ENCODE measurements around the gene ETFA. TPM values are rescaled to one million over a fixed set of nuclear protein-coding genes. Genes with fewer than 3 reads are reported as not detected.

ETFA gene
- total RNA-seq, 1 experiment from 2014 or later, result 157 TPM

DNA sequence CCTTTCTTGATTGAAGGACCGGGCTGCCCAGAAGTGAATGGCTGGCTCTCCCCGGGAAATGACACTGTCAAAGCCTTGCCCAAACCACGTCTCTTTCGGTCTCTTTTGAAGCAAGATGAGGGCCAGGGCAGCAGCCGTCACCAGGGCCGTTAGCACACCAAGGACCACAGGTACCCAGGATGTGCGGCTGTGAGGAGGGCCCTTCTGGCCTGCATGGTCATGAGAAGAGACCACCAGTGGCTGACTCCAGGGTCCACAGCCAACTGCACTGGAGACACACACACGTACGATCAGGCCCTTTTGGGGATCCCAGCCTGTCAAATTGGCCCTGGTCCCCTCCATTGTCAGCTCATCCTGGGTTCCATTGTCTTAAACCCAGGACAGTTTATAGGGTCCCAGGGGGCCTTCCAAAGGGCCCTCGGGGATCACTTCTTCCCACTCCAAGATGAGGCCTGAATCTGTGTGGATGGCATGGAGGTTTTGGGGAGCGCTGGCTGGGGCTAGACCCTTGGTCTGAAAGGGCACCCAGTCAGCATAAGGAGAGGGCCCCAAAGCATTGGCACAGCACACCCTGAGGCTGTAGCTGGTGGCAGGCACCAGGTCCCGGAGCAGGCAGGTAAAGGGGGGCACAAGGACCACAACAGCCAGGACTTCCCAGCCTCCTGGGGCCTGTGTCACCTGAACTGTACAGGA lies 50.9 kb downstream of the ETFA start:
- in situ Hi-C loops (cut with HindIII; ENCODE audit: low pct_unique_long_range_greater_than_20kb, low sequenced_read_pairs), result no loop called here
- DNase-seq (ENCODE audit: low read depth, low spot score), result no peak

DNA sequence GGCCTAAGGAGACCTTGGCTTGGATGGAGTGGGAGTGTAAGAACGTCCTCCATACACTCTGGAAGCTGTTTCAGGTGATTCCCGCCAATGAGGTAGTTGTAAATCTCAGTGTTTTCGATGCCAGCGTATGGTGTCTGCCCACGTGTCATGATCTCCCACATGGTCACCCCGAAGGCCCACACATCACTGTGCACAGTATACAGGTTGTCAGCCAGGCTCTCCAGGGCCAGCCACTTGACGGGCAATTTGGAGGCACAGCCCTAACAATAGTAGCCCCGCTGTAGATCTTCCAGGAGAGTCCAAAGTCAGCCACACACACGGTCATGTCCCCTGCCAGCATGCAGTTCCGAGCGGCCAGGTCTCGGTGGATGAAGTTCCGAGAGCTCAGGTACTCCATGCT lies 51.9 kb downstream of the ETFA start:
- in situ Hi-C loops (cut with HindIII; ENCODE audit: low pct_unique_long_range_greater_than_20kb, low sequenced_read_pairs), result no loop called here

DNA sequence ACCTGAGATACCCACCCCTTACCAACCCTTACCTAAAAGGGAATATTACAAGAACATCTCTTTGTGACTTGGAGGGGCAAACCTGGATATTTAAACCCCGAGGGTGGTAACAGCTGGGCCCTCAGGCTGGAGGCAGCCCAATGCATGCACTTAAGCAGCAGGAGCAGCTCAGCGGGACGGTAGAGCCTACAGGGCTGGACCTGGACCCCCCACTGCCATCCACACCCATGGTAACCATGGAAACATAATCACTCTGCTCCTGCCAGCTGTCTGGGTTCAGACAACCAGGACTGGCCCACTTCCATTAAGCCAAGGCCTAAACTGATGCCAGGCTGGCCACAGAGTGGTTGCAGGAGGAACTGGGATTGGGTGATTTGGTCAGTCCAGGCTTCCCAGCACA lies 52.8 kb downstream of the ETFA start:
- DNase-seq (ENCODE audit: low read depth, low spot score), result no peak
- in situ Hi-C loops (cut with HindIII; ENCODE audit: low pct_unique_long_range_greater_than_20kb, low sequenced_read_pairs), result no loop called here

More for the DNA sequence above, 51.9 kb downstream of the ETFA start:
- DNase-seq (ENCODE audit: low read depth, low spot score), result no peak

GRCh38 chr15:76253691-76254473 lies 57.4 kb downstream of the ETFA start:
- in situ Hi-C loops (cut with HindIII; ENCODE audit: low pct_unique_long_range_greater_than_20kb, low sequenced_read_pairs), result no loop called here
- DNase-seq (ENCODE audit: low read depth, low spot score), result no peak

DNA sequence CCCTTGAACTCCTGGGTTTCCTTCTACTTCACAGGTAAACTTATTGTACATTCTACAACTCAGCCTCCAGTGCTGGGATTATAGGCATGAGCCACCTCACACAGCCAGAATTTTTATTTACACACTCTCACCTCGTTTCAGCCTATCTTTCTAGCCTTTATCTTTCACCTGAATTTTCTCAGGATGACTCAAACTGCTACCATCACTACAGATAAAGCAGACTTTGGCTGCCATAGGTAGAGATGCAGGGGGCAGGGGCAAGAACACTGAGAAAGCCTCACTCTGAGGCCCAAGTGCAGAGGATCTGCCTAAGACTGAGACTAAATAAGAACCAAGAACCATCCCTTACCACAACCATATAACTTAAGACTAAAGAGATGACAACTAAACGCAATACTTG lies 59.0 kb downstream of the ETFA start:
- in situ Hi-C loops (cut with HindIII; ENCODE audit: low pct_unique_long_range_greater_than_20kb, low sequenced_read_pairs), result no loop called here
- DNase-seq (ENCODE audit: low read depth, low spot score), result no peak

- in situ Hi-C loops (cut with HindIII; ENCODE audit: low pct_unique_long_range_greater_than_20kb, low sequenced_read_pairs), result no loop called here
- no peak for DNase-seq (ENCODE audit: low read depth, low spot score)
These were observed 59.6 kb downstream of the ETFA start for GRCh38 chr15:76251717-76252116.

DNA sequence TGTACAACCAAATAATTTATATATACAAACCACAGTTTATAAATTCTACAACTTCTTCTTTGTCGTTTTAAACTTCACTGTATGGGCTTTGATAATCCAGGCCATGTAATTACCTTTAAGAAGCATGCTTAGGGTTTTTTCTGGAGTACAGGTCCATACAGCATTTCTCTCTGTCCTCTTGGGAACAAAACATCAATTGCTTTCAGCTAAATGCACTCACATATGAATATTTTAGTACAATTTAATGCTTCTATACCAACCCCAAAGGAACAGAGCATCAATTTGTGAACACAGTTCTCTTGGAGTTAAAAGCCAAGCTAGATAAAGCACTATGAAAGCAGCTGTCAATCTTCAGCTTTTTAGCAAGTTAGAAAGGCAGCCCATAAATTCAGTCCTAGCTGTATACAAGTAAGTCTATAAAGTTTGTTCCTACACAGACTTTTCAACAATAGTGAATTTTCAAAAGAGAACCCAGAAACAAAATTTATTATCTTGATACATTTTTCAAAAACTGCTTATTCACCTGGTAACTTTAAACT lies 66.1 kb downstream of the ETFA start:
- in situ Hi-C loops (cut with HindIII; ENCODE audit: low pct_unique_long_range_greater_than_20kb, low sequenced_read_pairs), result no loop called here
- DNase-seq (ENCODE audit: low read depth, low spot score), result no peak

- in situ Hi-C loops (cut with HindIII; ENCODE audit: low pct_unique_long_range_greater_than_20kb, low sequenced_read_pairs), result no loop called here
- no peak for DNase-seq (ENCODE audit: low read depth, low spot score)
These were observed 71.5 kb downstream of the ETFA start for GRCh38 chr15:76239786-76240185.

GRCh38 chr15:76236350-76236749 lies 74.9 kb downstream of the ETFA start:
- in situ Hi-C loops (cut with HindIII; ENCODE audit: low pct_unique_long_range_greater_than_20kb, low sequenced_read_pairs), result no loop called here
- DNase-seq (ENCODE audit: low read depth, low spot score), result no peak

GRCh38 chr15:76235186-76235826 lies 76.0 kb downstream of the ETFA start:
- in situ Hi-C loops (cut with HindIII; ENCODE audit: low pct_unique_long_range_greater_than_20kb, low sequenced_read_pairs), result no loop called here
- DNase-seq (ENCODE audit: low read depth, low spot score), result peak; percentile 72

GRCh38 chr15:76234337-76234889 lies 76.9 kb downstream of the ETFA start:
- DNase-seq (ENCODE audit: low read depth, low spot score), result no peak
- in situ Hi-C loops (cut with HindIII; ENCODE audit: low pct_unique_long_range_greater_than_20kb, low sequenced_read_pairs), result no loop called here

GRCh38 chr15:76233921-76234320 lies 77.3 kb downstream of the ETFA start:
- no peak for DNase-seq (ENCODE audit: low read depth, low spot score)
- in situ Hi-C loops (cut with HindIII; ENCODE audit: low pct_unique_long_range_greater_than_20kb, low sequenced_read_pairs), result no loop called here

DNA sequence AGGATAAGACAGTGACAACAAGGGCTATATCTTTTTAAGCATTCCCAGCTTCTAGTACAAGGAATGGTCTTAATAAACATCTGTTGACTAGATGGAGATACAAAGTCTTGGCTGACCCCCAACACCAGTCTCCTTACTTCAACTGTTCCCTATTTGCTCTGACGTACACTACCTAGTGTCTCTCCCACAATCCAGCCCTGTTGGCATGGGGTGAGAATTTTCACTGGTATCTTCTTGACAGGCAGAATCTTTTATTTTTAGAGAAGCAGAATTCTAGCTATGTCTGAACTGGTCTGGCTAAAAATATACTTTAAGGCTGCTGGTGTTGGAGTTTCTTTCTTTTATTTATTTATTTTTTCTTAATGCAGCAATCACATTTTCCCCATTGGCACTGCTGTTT lies 82.0 kb downstream of the ETFA start:
- DNase-seq (ENCODE audit: low read depth, low spot score), result no peak
- in situ Hi-C loops (cut with HindIII; ENCODE audit: low pct_unique_long_range_greater_than_20kb, low sequenced_read_pairs), result no loop called here

DNA sequence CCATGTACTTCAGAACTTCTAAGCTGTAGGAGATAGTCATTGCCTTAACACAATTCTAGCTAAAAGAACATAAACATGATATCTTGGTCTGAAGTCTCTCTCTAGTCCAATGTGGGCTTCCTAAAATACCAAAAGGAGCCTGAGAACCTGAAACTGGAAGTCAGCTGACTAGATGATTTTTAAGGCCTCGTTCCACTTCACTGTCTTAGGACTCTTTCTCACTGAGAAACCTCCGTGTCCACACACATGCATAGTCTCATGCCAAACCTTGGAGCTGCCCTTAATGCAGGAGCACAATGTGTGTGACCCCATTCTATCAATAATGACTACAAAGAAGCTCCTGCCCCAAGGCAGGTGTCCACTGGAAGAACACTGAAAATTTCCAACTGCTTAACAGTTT lies 87.7 kb downstream of the ETFA start:
- DNase-seq (ENCODE audit: low read depth, low spot score), result no peak
- in situ Hi-C loops (cut with HindIII; ENCODE audit: low pct_unique_long_range_greater_than_20kb, low sequenced_read_pairs), result no loop called here

GRCh38 chr15:76222159-76222558 lies 89.1 kb downstream of the ETFA start:
- no peak for DNase-seq (ENCODE audit: low read depth, low spot score)
- in situ Hi-C loops (cut with HindIII; ENCODE audit: low pct_unique_long_range_greater_than_20kb, low sequenced_read_pairs), result no loop called here

DNA sequence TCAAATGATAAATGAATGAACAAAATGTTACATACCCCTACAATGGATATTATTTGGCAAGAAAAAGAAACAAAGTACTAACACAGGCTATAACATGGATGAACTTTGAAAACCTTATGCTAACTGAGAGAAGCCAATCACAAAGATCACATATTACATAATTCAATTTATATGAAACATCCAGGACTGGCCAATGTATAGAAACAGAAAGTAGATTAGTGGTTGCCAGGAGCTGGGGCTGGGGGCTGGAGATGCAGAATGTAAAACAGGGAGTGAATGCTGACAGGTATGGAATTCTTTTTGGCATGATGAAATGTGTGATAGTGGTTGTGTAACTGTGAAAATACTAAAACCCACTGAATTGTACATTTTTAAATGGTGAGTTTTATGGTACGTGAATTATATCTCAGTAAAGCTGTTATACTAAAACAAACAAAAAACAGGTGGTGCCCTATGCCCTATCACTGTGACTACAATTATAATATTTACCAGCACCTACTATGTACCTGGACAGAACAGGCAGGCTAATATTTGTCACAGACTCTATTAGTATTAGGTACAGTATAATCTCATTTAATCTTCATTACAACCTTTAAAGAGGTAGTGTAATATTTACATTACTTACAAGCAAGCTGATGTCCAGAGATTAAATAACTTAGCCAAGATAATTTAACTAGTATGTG lies 90.0 kb downstream of the ETFA start:
- in situ Hi-C loops (cut with HindIII; ENCODE audit: low pct_unique_long_range_greater_than_20kb, low sequenced_read_pairs), result no loop called here
- no peak for DNase-seq (ENCODE audit: low read depth, low spot score)

DNA sequence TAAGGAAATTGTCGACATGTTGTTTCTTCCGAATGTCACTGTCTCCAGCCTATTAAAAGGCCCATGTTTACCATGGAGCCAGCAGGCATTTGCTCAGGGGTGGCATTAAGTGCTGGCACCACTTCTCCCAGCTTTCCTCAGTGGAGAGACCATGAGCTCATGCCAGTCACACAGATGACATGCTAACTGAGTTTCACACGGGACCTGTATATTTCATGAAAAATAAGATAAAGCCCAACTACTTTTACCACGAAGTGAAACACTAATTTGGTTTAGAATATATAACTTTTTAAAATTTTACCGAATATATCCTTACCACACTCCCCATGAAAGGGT lies 93.4 kb downstream of the ETFA start:
- in situ Hi-C loops (cut with HindIII; ENCODE audit: low pct_unique_long_range_greater_than_20kb, low sequenced_read_pairs), result no loop called here

More for the DNA sequence above, 93.4 kb downstream of the ETFA start:
- DNase-seq (ENCODE audit: low read depth, low spot score), result no peak

All from SK-MEL-5 (cell line).